Activated CD8-positive, alpha-beta memory T cell treated with anti-CD3 and anti-CD28 coated beads, Interleukin-2, amount 50 U/mL, for 4 hours (primary cell): ENCODE results near the gene XKRX.

ENCODE experiments used
- DNase-seq: peaks from one replicate; pipeline ENCODE4 v3.0.0-alpha.2; 2020

The XKRX gene

GRCh38 chrX:100883654-100884053 lies 45.1 kb downstream of the XKRX start:
- no peak for DNase-seq

GRCh38 chrX:100880368-100880767 lies 48.3 kb downstream of the XKRX start:
- no peak for DNase-seq

- DNase-seq = no peak
These were observed 54.4 kb downstream of the XKRX start, which contains the start of gene NOX1 for GRCh38 chrX:100874325-100874724. NOX1 (minus strand) TSS chrX:100874359; CDS start chrX:100874139, 220 bp downstream.

GRCh38 chrX:100871594-100872560 lies 56.8 kb downstream of the XKRX start:
- DNase-seq = no peak

GRCh38 chrX:100870527-100870926 lies 58.2 kb downstream of the XKRX start:
- DNase-seq = no peak

- DNase-seq = no peak
These were observed 60.4 kb downstream of the XKRX start for GRCh38 chrX:100868273-100868672.

- no peak for DNase-seq
These were observed 63.9 kb downstream of the XKRX start for GRCh38 chrX:100864657-100865391.
